ENCODE measurements around the gene BCAS3. TPM values are rescaled to one million over a fixed set of nuclear protein-coding genes. Genes with fewer than 3 reads are reported as not detected.

BCAS3 gene
- total RNA-seq, 1 experiment from 2014 or later = 26.3 TPM

GRCh38 chr17:60747069-60747808, 69.6 kb downstream of the BCAS3 start:
- Histone ChIP-seq H3K36me3 (ENCODE audit: control insufficient read depth in 1 of 2, insufficient read depth in 2 of 2, low read length in 2 of 2) (no peaks in the 10 kb centered on the region), H3K9me3 (ENCODE audit: control insufficient read depth in 1 of 2, insufficient read depth in 1 of 2, low read depth in 1 of 2, low read length in 2 of 2) (no peaks in the 10 kb centered on the region), H4K20me1 (ENCODE audit: insufficient read depth) (no peaks in the 10 kb centered on the region), H3K4me1 (ENCODE audit: control insufficient read depth in 1 of 2, insufficient read depth in 2 of 2, low read length in 2 of 2) (peaks cover 11 to 17% of the 10 kb centered on the region in 2 experiments), H3K27me3 (ENCODE audit: insufficient read depth, low read length) (no peaks in the 10 kb centered on the region), H3K27ac (ENCODE audit: low read depth, low read length) (no peak overlapping the region), H3K9me2 (ENCODE audit: insufficient read depth) (no peaks in the 10 kb centered on the region), H2AFZ (ENCODE audit: low read depth, low read length, poor library complexity, severe bottlenecking) (no peak overlapping the region), H3K9ac (ENCODE audit: low read length) (no peak overlapping the region), H3K4me2 (ENCODE audit: low read length) (no peak overlapping the region), H3K79me2 (ENCODE audit: insufficient read depth, low read length) (no peaks in the 10 kb centered on the region), H3K4me3 (replicated peaks in 1 of 2; ENCODE audit: low read depth in 1 of 2, low read length in 2 of 2) (no peak overlapping the region)
- BruUV-seq (replicated peaks) = no TSS peak
- ChIA-PET RAD21 (ENCODE audit: low non-redundant PET in 1 of 2, low total read pairs in 2 of 2, uncharacterized antibody in 2 of 2, unreplicated experiment in 2 of 2) (no interaction called here), CTCF (no interaction called here), POLR2A (no interaction called here)
- DNase-seq (ENCODE audit: low read depth, low spot score) (no peak), ATAC-seq (no peak)
- intact Hi-C loops (cut with micrococcal nuclease) = no loop called here
- TF ChIP-seq CEBPB (IDR thresholded peaks at IDR 0.05; ENCODE audit: low read depth) = no peak
- no peak for TF ChIP-seq POLR2AphosphoS5 (IDR thresholded peaks at IDR 0.05; ENCODE audit: low read depth, low read length)
- no peak for TF ChIP-seq MAX (IDR thresholded peaks at IDR 0.05)
- no peak for TF ChIP-seq ZBTB33 (IDR thresholded peaks at IDR 0.05; ENCODE audit: extremely low read depth, insufficient replicate concordance, low read length)
- no peak for TF ChIP-seq EZH2phosphoT487 (IDR thresholded peaks at IDR 0.05; ENCODE audit: borderline replicate concordance)
- no peak for TF ChIP-seq RAD21 (IDR thresholded peaks at IDR 0.05; ENCODE audit: low read depth)
- TF ChIP-seq FOSL1 (IDR thresholded peaks at IDR 0.05; ENCODE audit: low read depth) = no peak
- TF ChIP-seq TCF7L2 (IDR thresholded peaks at IDR 0.05; ENCODE audit: borderline replicate concordance, extremely low read depth, insufficient read depth, insufficient read length) = no peak
- no peak for TF ChIP-seq POLR2A (IDR thresholded peaks at IDR 0.05; ENCODE audit: borderline replicate concordance, extremely low read depth, insufficient read depth, insufficient read length)
- TF ChIP-seq ATF3 (IDR thresholded peaks at IDR 0.05) = no peak
- TF ChIP-seq JUND (IDR thresholded peaks at IDR 0.05) = no peak
- no peak for TF ChIP-seq SIN3A (IDR thresholded peaks at IDR 0.05; ENCODE audit: low read depth)
- no peak for TF ChIP-seq CTCF (IDR thresholded peaks at IDR 0.05 in 2 of 3, conservative IDR thresholded peaks at IDR 0.05 in 1 of 3; ENCODE audit: borderline replicate concordance in 1 of 3, insufficient read depth in 1 of 3, low read depth in 2 of 3, low read length in 2 of 3)
- TF ChIP-seq ZFX (IDR thresholded peaks at IDR 0.05) = no peak

Measured in HCT116 (cell line).